ENCODE data around the gene PNPLA6. TPM values are rescaled to one million over a fixed set of nuclear protein-coding genes. Genes with fewer than 3 reads are reported as not detected.

PNPLA6 gene
- total and polyA plus RNA-seq, 2 of the 4 experiments (the other 2 are of a cell fraction) = 17.9 to 52.7 TPM

- no peak for DNase-seq
- H3K9me3 ChIP-seq (ENCODE audit: control insufficient read depth, insufficient read depth, low read length) = no peaks in the 10 kb centered on the region
- H3K4me3 ChIP-seq (ENCODE audit: insufficient read depth, low read depth, low read length) = no peak overlapping the region
- no peak overlapping the region for H2BK120ac ChIP-seq (ENCODE audit: low read depth, low read length)
- TF ChIP-seq BHLHE40 (IDR thresholded peaks at IDR 0.05; ENCODE audit: low read depth, low read length) = no peak
- TF ChIP-seq ELK1 (IDR thresholded peaks at IDR 0.05; ENCODE audit: borderline replicate concordance, low read depth, low read length) = no peak
- TF ChIP-seq RCOR1 (IDR thresholded peaks at IDR 0.05; ENCODE audit: insufficient replicate concordance, low read length) = no peak
- TF ChIP-seq SMC3 (IDR thresholded peaks at IDR 0.05; ENCODE audit: low read depth, low read length) = no peak
- TF ChIP-seq RAD21 (IDR thresholded peaks at IDR 0.05; ENCODE audit: low read length) = no peak
- TF ChIP-seq MAZ (IDR thresholded peaks at IDR 0.05; ENCODE audit: borderline replicate concordance, low read depth, low read length) = no peak
- no peak for TF ChIP-seq MXI1 (IDR thresholded peaks at IDR 0.05; ENCODE audit: borderline replicate concordance, low read depth, low read length)
- no peak for TF ChIP-seq CTCF (conservative IDR thresholded peaks at IDR 0.05; ENCODE audit: low read depth, low read length)
- TF ChIP-seq CHD1 (IDR thresholded peaks at IDR 0.05; ENCODE audit: low read depth, low read length) = no peak
- no TSS peak for BruUV-seq (replicated peaks)
- in situ Hi-C loops (cut with MboI; ENCODE audit: low sequenced_read_pairs) (no loop called here), dilution Hi-C loops (cut with HindIII; ENCODE audit: low sequenced_read_pairs, unreplicated experiment) (no loop called here), intact Hi-C loops (cut with micrococcal nuclease) (no loop called here)
- H3K9ac ChIP-seq (ENCODE audit: low read depth, low read length) = no peak overlapping the region
- no peaks in the 10 kb centered on the region for H3K9me1 ChIP-seq (ENCODE audit: insufficient read depth, low read length)
- H3K36me3 ChIP-seq (ENCODE audit: control insufficient read depth, insufficient read depth, low read length) = peaks cover 37% of the 10 kb centered on the region
- H2BK5ac ChIP-seq (ENCODE audit: low read depth, low read length, poor library complexity, severe bottlenecking) = no peak overlapping the region
- no peaks in the 10 kb centered on the region for H3K4me1 ChIP-seq (ENCODE audit: control insufficient read depth, insufficient read depth, low read length)
- no peak overlapping the region for H3K27ac ChIP-seq (ENCODE audit: insufficient read depth, low read length)
- WGBS, 2 experiments (ENCODE audit: extremely low coverage in 2 of 2, insufficient read length in 1 of 2) = no CpG with 5 or more reads among the region's 3 CpGs
- no peaks in the 10 kb centered on the region for H4K20me1 ChIP-seq (ENCODE audit: insufficient read depth, low read length)
- H2BK15ac ChIP-seq (ENCODE audit: low read depth, low read length) = no peak overlapping the region
- H4K8ac ChIP-seq (ENCODE audit: low read depth in 2 of 2, low read length in 2 of 2) = no peak overlapping the region
- ChIA-PET CTCF (interaction anchor here (1.3 kb wide), 1 partner anchor 14 kb away, joined by 3 read pairs; no protein-coding TSS in a partner anchor), POLR2A (ENCODE audit: unreplicated experiment) (no interaction called here)
- H3K4ac ChIP-seq (ENCODE audit: low read depth, low read length) = no peak overlapping the region
- no peaks in the 10 kb centered on the region for H3K27me3 ChIP-seq (ENCODE audit: control insufficient read depth, insufficient read depth, low read length)
- H2AK9ac ChIP-seq (replicated peaks; ENCODE audit: low read depth, low read length, poor library complexity) = no peak overlapping the region
- no peak overlapping the region for H4K91ac ChIP-seq (ENCODE audit: insufficient read depth, low read depth, low read length)
- H3K56ac ChIP-seq (ENCODE audit: extremely low read depth, insufficient read depth, low read length) = no peak overlapping the region
- 0 out of 4 replicates have a peak, but pooled peaks cover 0 to 3% of the 10 kb centered on the region in 2 experiments for H3K79me1 ChIP-seq (ENCODE audit: low read depth in 1 of 2, low read length in 2 of 2)
- H3K14ac ChIP-seq (replicated peaks; ENCODE audit: low read depth, low read length) = no peak overlapping the region
- H2AFZ ChIP-seq (replicated peaks; ENCODE audit: low read length, poor library complexity) = no peak overlapping the region
- no peak overlapping the region for H2AK5ac ChIP-seq (ENCODE audit: low read depth, low read length)
- H3K4me2 ChIP-seq (ENCODE audit: low read depth, low read length) = no peak overlapping the region
- no peak overlapping the region for H3K23ac ChIP-seq (ENCODE audit: low read depth, low read length)
- ATAC-seq (ENCODE audit: low read depth) = no peak
- H4K5ac ChIP-seq (ENCODE audit: low read depth, low read length) = no peak overlapping the region
- H2BK20ac ChIP-seq (ENCODE audit: low read depth, low read length) = no peak overlapping the region
- H3K18ac ChIP-seq (ENCODE audit: low read depth, low read length) = no peak overlapping the region
These were observed 9.1 kb downstream of the PNPLA6 start for GRCh38 chr19:7544626-7545025.
